HFFc6 (cell line): Measurements from ENCODE around the gene HMCN1. TPM values are rescaled to one million over a fixed set of nuclear protein-coding genes. Genes with fewer than 3 reads are reported as not detected.

Source experiments
- DNase-seq: peaks from one replicate; pipeline ENCODE4 v3.0.0-alpha.2; 2018
- H3K27ac Mint-ChIP-seq: 2 replicates; pipeline ENCODE4 v1.8.0; 2020; ENCODE audit warnings: mild to moderate bottlenecking, mixed read lengths
- H3K27me3 Mint-ChIP-seq: 2 replicates; pipeline ENCODE4 v1.8.0; 2021; ENCODE audit warnings: mild to moderate bottlenecking, moderate library complexity, mixed read lengths; ENCODE audit not compliant: insufficient read depth
- H3K36me3 Mint-ChIP-seq: 2 replicates; pipeline ENCODE4 v1.8.0; 2021; ENCODE audit warnings: low read depth, mixed read lengths
- H3K4me1 Mint-ChIP-seq: 2 replicates; pipeline ENCODE4 v1.8.0; 2020; ENCODE audit warnings: low read depth, mixed read lengths
- H3K4me3 Mint-ChIP-seq: 2 replicates; pipeline ENCODE4 v1.8.0; 2020; ENCODE audit warnings: mild to moderate bottlenecking, moderate library complexity, mixed read lengths
- H3K9me3 Mint-ChIP-seq: 2 replicates; pipeline ENCODE4 v1.8.0; 2020; ENCODE audit warnings: mild to moderate bottlenecking, mixed read lengths
- CTCF ChIP-seq: fragments of 200-600 bp; sonication (generic); IDR thresholded peaks from 2 replicates; pipeline ENCODE4 v1.5.0; 2021; ENCODE audit warnings: antibody characterized with exemption, mild to moderate bottlenecking
- total RNA-seq, 6 experiments: library from RNA; stranded (reverse); fragmentation: NEBNext Ultra II Directional; extraction: Animal tissue kit (Norgen Biotek cat#: 25700); gene quantifications; 2 replicates in 1 of 6; 3 replicates in 5 of 6; pipeline ENCODE4 v1.2.3, GENCODE V29; 2021

HMCN1 gene
- total RNA-seq, 6 experiments from 2014 or later, result 1.2 to 1.8 (median 1.5) TPM

GRCh38 chr1:186104459-186104858, 370.3 kb downstream of the HMCN1 start:
- H3K27me3 Mint-ChIP-seq, result no peaks in the 10 kb centered on the region
- TF ChIP-seq CTCF, result no peak
- H3K4me1 Mint-ChIP-seq, result peaks cover 51% of the 10 kb centered on the region
- no peaks in the 10 kb centered on the region for H3K9me3 Mint-ChIP-seq
- no peaks in the 10 kb centered on the region for H3K36me3 Mint-ChIP-seq
- H3K4me3 Mint-ChIP-seq, result no peak overlapping the region
- DNase-seq, result no peak
- H3K27ac Mint-ChIP-seq, result no peak overlapping the region

GRCh38 chr1:186112280-186112679, 378.1 kb downstream of the HMCN1 start:
- DNase-seq, result no peak
- no peaks in the 10 kb centered on the region for H3K9me3 Mint-ChIP-seq
- H3K27me3 Mint-ChIP-seq, result no peaks in the 10 kb centered on the region
- H3K36me3 Mint-ChIP-seq, result no peaks in the 10 kb centered on the region
- H3K27ac Mint-ChIP-seq, result no peak overlapping the region
- no peak for TF ChIP-seq CTCF
- no peak overlapping the region for H3K4me3 Mint-ChIP-seq
- H3K4me1 Mint-ChIP-seq, result peaks cover 14% of the 10 kb centered on the region

- Mint-ChIP-seq H3K4me3 (no peak overlapping the region), H3K27ac (no peak overlapping the region), H3K27me3 (no peaks in the 10 kb centered on the region), H3K4me1 (peaks cover 14% of the 10 kb centered on the region), H3K9me3 (no peaks in the 10 kb centered on the region), H3K36me3 (no peaks in the 10 kb centered on the region)
- TF ChIP-seq CTCF, result no peak
- no peak for DNase-seq
These were observed 379.3 kb downstream of the HMCN1 start for GRCh38 chr1:186113461-186113860.

DNA sequence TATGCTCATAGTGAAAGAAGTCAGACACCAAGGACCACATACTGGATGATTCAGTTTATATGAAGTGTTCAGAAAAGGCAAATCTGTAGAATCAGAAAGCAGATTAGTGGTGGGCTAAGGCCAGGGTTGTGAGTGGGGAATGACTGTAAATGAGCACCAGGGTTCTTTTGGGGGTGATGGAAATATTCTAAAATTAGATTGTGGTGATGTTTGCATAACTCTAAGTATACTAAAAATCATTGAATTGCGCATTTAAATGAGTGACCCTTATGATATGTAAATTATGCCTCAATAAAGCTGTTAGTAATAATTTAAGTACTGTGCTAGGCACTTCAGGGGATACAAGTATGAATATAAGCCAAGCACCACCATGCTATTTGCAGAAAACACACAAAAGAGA, 384.5 kb downstream of the HMCN1 start:
- TF ChIP-seq CTCF, result no peak

DNA sequence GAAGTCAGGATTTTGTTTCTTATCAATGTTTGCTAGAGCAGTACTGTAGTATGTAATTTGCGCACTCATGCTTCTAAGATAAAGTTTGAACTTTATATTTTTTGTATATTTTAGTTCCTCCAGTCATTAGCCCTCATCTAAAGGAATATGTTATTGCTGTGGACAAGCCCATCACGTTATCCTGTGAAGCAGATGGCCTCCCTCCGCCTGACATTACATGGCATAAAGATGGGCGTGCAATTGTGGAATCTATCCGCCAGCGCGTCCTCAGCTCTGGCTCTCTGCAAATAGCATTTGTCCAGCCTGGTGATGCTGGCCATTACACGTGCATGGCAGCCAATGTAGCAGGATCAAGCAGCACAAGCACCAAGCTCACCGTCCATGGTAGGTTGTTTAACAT, 388.6 kb downstream of the HMCN1 start:
- no peak overlapping the region for H3K4me3 Mint-ChIP-seq
- H3K36me3 Mint-ChIP-seq, result no peaks in the 10 kb centered on the region
- no peaks in the 10 kb centered on the region for H3K9me3 Mint-ChIP-seq
- H3K27me3 Mint-ChIP-seq, result no peaks in the 10 kb centered on the region
- H3K4me1 Mint-ChIP-seq, result no peaks in the 10 kb centered on the region
- no peak overlapping the region for H3K27ac Mint-ChIP-seq
- DNase-seq, result no peak
- TF ChIP-seq CTCF, result no peak

More for the DNA sequence above, 384.5 kb downstream of the HMCN1 start:
- no peak for DNase-seq
- Mint-ChIP-seq H3K27ac (no peak overlapping the region), H3K4me3 (no peak overlapping the region), H3K4me1 (peaks cover 10% of the 10 kb centered on the region), H3K27me3 (no peaks in the 10 kb centered on the region), H3K9me3 (no peaks in the 10 kb centered on the region), H3K36me3 (no peaks in the 10 kb centered on the region)

DNA sequence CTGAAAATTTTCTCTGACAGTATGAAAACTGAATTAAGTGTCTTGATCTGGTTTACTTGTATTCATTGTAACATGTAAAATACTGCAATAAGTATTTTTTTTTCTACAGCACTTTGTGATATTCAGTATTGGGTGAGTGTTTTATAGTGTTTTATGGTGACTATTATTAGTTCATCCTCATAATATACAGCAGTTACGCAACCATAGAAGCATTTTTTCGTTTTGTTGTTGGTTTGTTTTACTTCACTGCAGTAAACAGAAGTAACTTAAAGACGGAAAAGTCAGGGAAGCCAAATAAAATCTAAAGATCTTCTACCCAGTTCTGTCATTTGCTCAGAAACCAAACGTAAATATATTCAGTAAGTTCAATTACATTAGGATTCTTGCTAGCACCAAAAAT, 390.8 kb downstream of the HMCN1 start:
- Mint-ChIP-seq H3K4me1 (no peaks in the 10 kb centered on the region), H3K9me3 (no peaks in the 10 kb centered on the region), H3K36me3 (no peaks in the 10 kb centered on the region), H3K27me3 (no peaks in the 10 kb centered on the region), H3K27ac (no peak overlapping the region), H3K4me3 (no peak overlapping the region)
- no peak for TF ChIP-seq CTCF
- DNase-seq, result no peak
